NCI-H524 treated with DMSO at 0.1 percent for 48 hours (cell line): ENCODE data around the gene ZNF594.
"Not testable (repeated sequence)": the region's sequence is repeated elsewhere in the genome, so short reads cannot be mapped to it uniquely, and the experiment has no call there.

Experiments
- DNase-seq: peaks from one replicate; lab custom pipeline; 2025; lab: John Stamatoyannopoulos, UW

ZNF594 gene

GRCh38 chr17:5201011-5201410 lies 9.3 kb upstream of the ZNF594 start:
- no peak for DNase-seq

- DNase-seq = no peak
Measured at GRCh38 chr17:5200360-5200759, 8.7 kb upstream of the ZNF594 start.

- no peak for DNase-seq
Measured at GRCh38 chr17:5198472-5198871, 6.8 kb upstream of the ZNF594 start.

GRCh38 chr17:5194346-5194745 lies 2.7 kb upstream of the ZNF594 start:
- DNase-seq = no peak

- no peak for DNase-seq
Measured at GRCh38 chr17:5184288-5184687, 7.4 kb downstream of the ZNF594 start.

GRCh38 chr17:5183410-5183793 lies 8.3 kb downstream of the ZNF594 start:
- no peak for DNase-seq

- no peak for DNase-seq
Measured at GRCh38 chr17:5182597-5183409, 8.9 kb downstream of the ZNF594 start.

GRCh38 chr17:5181509-5182305 lies 10.0 kb downstream of the ZNF594 start:
- no peak for DNase-seq

- no peak for DNase-seq
Measured at GRCh38 chr17:5179003-5179402, 12.7 kb downstream of the ZNF594 start.

- not testable (repeated sequence) for DNase-seq
Measured at GRCh38 chr17:5175027-5175426, 16.6 kb downstream of the ZNF594 start.

- DNase-seq = not testable (repeated sequence)
Measured at GRCh38 chr17:5165791-5166564, 25.7 kb downstream of the ZNF594 start.

GRCh38 chr17:5164436-5164835 lies 27.2 kb downstream of the ZNF594 start:
- DNase-seq = peak; percentile 5

GRCh38 chr17:5161793-5162192 lies 29.9 kb downstream of the ZNF594 start:
- DNase-seq = not testable (repeated sequence)

GRCh38 chr17:5160702-5161101 lies 31.0 kb downstream of the ZNF594 start:
- not testable (repeated sequence) for DNase-seq

GRCh38 chr17:5146122-5146521 lies 45.5 kb downstream of the ZNF594 start:
- not testable (repeated sequence) for DNase-seq

- not testable (repeated sequence) for DNase-seq
Measured at GRCh38 chr17:5142877-5143276, 48.8 kb downstream of the ZNF594 start.

GRCh38 chr17:5139458-5139732 lies 52.3 kb downstream of the ZNF594 start:
- no peak for DNase-seq

- DNase-seq = no peak
Measured at GRCh38 chr17:5138616-5139457, 52.8 kb downstream of the ZNF594 start.

- DNase-seq = not testable (repeated sequence)
Measured at GRCh38 chr17:5138198-5138544, 53.5 kb downstream of the ZNF594 start.

- DNase-seq = not testable (repeated sequence)
Measured at GRCh38 chr17:5137511-5138197, 54.0 kb downstream of the ZNF594 start.
